Transverse colon (tissue), 4 donors: ENCODE data around the gene PARP16. TPM values are rescaled to one million over a fixed set of nuclear protein-coding genes. Genes with fewer than 3 reads are reported as not detected.

ENCODE experiments used
- DNase-seq: peaks from one replicate; pipeline ENCODE4 v3.0.0-alpha.2; 2019
- H3K27ac ChIP-seq, 4 donors: fragments of 200-600 bp; sonication (generic); 2 replicates each; pipeline ENCODE4 v1.5.1; 2016 to 2018; ENCODE audit warnings: inconsistent platforms in 4 of 4
- H3K27me3 ChIP-seq: fragments of 200-600 bp; sonication (generic); 2 replicates; pipeline ENCODE4 v1.5.1; 2017; ENCODE audit warnings: inconsistent platforms
- H3K36me3 ChIP-seq, 4 donors: fragments of 200-600 bp; sonication (generic); 2 replicates each; pipeline ENCODE4 v1.5.1; 2017 to 2019; ENCODE audit warnings: inconsistent platforms in 4 of 4
- H3K4me1 ChIP-seq, 4 donors: fragments of 200-600 bp; sonication (generic); 2 replicates each; pipeline ENCODE4 v1.5.1; 2017 to 2020; ENCODE audit warnings: inconsistent platforms in 4 of 4
- H3K4me3 ChIP-seq, 4 donors: fragments of 200-600 bp; sonication (generic); 1 replicate in 1 of 4; 2 replicates in 3 of 4; pipeline versions ENCODE4 v1.5.1 to v1.6.1; 2017 to 2019; ENCODE audit warnings: inconsistent platforms in 4 of 4
- H3K9me3 ChIP-seq, 2 donors: fragments of 200-600 bp; sonication (generic); 2 replicates each; pipeline ENCODE4 v1.5.1; 2017 to 2019; ENCODE audit warnings: inconsistent platforms in 2 of 2
- EP300 ChIP-seq: sonication (generic); formaldehyde crosslinking; IDR thresholded peaks from one replicate; pipeline ENCODE4 v1.6.1; 2017; ENCODE audit warnings: antibody characterized with exemption, low read depth
- POLR2A ChIP-seq: fragments of 450-650 bp; IDR thresholded peaks from one replicate; pipeline ENCODE4 v1.6.1; 2016; ENCODE audit warnings: antibody characterized with exemption, mild to moderate bottlenecking, moderate library complexity
- POLR2AphosphoS5 ChIP-seq, 3 donors: sonication (generic); formaldehyde crosslinking; IDR thresholded peaks; one replicate each; pipeline ENCODE4 v1.6.1; 2016; ENCODE audit warnings: antibody characterized with exemption in 3 of 3
- WGBS, 2 donors: methylation state at CpG; one replicate each; pipeline ENCODE4 v1.1.5; 2018; ENCODE audit warnings: low coverage in 1 of 2; 5-methylcytosine and 5-hydroxymethylcytosine counted together
- in situ Hi-C, 4 donors: fragments of 200-750 bp; cut with MboI; loops; one replicate each; pipeline versions ENCODE4 v1.15.0 to v1.15.1; 2017; ENCODE audit warnings: low sequenced_read_pairs in 3 of 4, low pct_ligation_motif_present in 1 of 4, low pct_unique_long_range_greater_than_20kb in 1 of 4
- intact Hi-C: fragments of 100-400 bp; cut with DNase I; formaldehyde crosslinking; loops from one replicate; pipeline ENCODE4 v1.15.1; 2023; ENCODE audit warnings: low total_unique reads
- total RNA-seq, 4 donors: library from RNA; depleted of rRNA; stranded (reverse); fragments of >200 nt; gene quantifications; one replicate each; pipeline ENCODE4 v1.1.0, GENCODE V29; 2016
- TF ChIP-seq, protein P1 (sequence below), 5 experiments: fragments of 200-600 bp in 3 of 5; fragments of 450-650 bp in 2 of 5; sonication (generic) in 3 of 5; IDR thresholded peaks; 1 replicate in 2 of 5; 2 replicates in 3 of 5; pipeline ENCODE4 v1.5.1; 2016 to 2017; ENCODE audit warnings: antibody characterized with exemption in 5 of 5, inconsistent platforms in 3 of 5, mild to moderate bottlenecking in 2 of 5, moderate library complexity in 1 of 5

Gene PARP16
- total RNA-seq, 4 donors from 2014 or later: 4.6 to 11.5 (median 7.5) TPM

DNA sequence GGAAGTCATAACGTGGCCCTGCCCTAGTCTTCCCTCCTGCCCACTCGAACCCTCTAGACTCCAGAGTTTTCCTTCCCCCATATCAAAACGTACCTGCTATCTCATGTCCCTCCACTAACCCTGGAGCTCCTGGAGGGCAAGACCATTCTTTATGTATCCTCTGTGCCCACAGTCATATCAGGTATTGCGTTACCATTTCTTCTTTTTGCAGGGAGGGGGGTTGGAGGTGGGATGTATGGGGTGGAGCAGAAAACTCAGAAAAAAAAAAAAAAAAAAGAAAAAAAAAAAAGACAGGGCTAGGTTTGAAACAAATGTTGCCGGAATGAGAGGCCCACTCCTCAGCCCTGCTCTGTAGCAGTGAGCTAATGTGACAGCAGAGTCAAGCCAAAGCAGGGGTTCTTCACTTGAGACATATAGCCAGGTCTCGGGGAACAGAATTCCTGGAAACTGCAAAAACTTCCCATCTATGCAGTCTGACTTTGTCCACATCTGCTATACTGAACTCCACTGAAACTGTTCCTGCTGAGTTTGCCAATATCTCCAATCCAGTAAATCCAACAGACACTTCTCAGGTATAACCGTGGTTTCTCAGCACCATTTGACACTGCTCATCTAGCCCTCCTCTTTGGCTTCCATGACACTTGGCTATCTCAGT, 31.1 kb downstream of the PARP16 start:
- TF ChIP-seq POLR2A (no peak), EP300 (no peak), POLR2AphosphoS5 (IDR thresholded peaks at IDR 0.05) (no peak)
- TF ChIP-seq, protein P1, sequence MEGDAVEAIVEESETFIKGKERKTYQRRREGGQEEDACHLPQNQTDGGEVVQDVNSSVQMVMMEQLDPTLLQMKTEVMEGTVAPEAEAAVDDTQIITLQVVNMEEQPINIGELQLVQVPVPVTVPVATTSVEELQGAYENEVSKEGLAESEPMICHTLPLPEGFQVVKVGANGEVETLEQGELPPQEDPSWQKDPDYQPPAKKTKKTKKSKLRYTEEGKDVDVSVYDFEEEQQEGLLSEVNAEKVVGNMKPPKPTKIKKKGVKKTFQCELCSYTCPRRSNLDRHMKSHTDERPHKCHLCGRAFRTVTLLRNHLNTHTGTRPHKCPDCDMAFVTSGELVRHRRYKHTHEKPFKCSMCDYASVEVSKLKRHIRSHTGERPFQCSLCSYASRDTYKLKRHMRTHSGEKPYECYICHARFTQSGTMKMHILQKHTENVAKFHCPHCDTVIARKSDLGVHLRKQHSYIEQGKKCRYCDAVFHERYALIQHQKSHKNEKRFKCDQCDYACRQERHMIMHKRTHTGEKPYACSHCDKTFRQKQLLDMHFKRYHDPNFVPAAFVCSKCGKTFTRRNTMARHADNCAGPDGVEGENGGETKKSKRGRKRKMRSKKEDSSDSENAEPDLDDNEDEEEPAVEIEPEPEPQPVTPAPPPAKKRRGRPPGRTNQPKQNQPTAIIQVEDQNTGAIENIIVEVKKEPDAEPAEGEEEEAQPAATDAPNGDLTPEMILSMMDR (IDR thresholded peaks at IDR 0.05): no peak
- intact Hi-C loops: no loop called here
- no peaks in the 10 kb centered on the region for H3K36me3 ChIP-seq
- peaks cover 13 to 40% (median 24%) of the 10 kb centered on the region in 4 donors for H3K4me1 ChIP-seq
- H3K4me3 ChIP-seq: no peak overlapping the region
- H3K27me3 ChIP-seq: no peaks in the 10 kb centered on the region
- in situ Hi-C loops: no loop called here
- 94% methylated on average over 7 of the region's 7 CpGs for WGBS, 2 donors
- H3K27ac ChIP-seq: peak overlapping the region in 2 of 4 donors; percentile 33 to 48
- no peaks in the 10 kb centered on the region for H3K9me3 ChIP-seq
- DNase-seq: no peak

DNA sequence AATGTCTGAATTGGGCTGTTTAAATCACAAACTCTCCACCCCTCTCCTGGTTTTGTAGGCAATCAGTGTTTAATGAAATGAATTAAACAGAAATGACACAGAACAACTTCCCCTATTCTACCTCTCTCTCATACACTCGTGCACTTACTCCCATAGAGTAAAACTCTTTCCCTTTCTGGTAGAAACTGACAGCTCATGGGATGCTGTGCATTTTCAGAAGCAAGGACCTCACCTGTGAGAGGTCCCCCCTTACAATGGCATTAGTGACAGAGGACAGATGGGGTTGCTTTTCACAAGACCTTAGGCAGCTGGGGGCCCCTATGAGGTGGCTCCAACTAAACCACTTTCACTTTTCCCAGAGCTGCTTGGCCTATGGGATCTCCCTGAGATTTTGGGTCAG, 31.9 kb downstream of the PARP16 start:
- peaks cover 13 to 35% (median 20%) of the 10 kb centered on the region in 4 donors for H3K4me1 ChIP-seq
- H3K9me3 ChIP-seq: no peaks in the 10 kb centered on the region
- H3K36me3 ChIP-seq: no peaks in the 10 kb centered on the region
- TF ChIP-seq EP300 (no peak), POLR2A (no peak), POLR2AphosphoS5 (IDR thresholded peaks at IDR 0.05) (no peak)
- TF ChIP-seq, protein P1 (IDR thresholded peaks at IDR 0.05): no peak
- no peak for DNase-seq
- H3K27ac ChIP-seq: peak overlapping the region in 3 of 4 donors; percentile 33 to 48 (median 39)
- H3K27me3 ChIP-seq: no peaks in the 10 kb centered on the region
- in situ Hi-C loops: no loop called here
- intact Hi-C loops: no loop called here
- WGBS, 2 donors: 52 to 71% methylated on average over 1 of the region's 1 CpG
- H3K4me3 ChIP-seq: no peak overlapping the region

DNA sequence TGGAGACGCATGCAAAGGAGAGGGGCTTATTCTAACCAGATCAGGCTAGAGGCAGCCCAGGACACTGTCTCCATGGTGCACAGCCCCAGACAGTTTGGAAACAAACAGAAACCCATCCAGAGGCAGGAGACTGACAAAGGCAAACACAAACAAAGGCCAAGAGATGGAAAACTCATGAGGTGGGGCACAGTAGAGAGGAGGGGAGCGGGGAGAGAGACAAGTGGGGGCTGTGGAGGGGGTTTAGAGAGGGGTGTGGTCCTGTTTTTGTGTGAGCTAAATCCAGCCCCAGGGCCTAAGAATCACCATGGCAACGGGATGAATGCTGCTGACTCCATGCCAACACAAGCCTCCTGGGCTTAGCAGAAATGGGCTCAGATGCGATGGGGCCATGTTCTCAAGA, 32.3 kb downstream of the PARP16 start:
- peaks cover 13 to 37% (median 19%) of the 10 kb centered on the region in 4 donors for H3K4me1 ChIP-seq
- no peak for DNase-seq
- no peaks in the 10 kb centered on the region for H3K27me3 ChIP-seq
- H3K27ac ChIP-seq: peak overlapping the region in 3 of 4 donors; percentile 39 to 48 (median 44)
- in situ Hi-C loops (no loop called here), intact Hi-C loops (no loop called here)
- TF ChIP-seq, protein P1 (IDR thresholded peaks at IDR 0.05): no peak
- WGBS, 2 donors: 41 to 59% methylated on average over 4 of the region's 4 CpGs
- H3K36me3 ChIP-seq: no peaks in the 10 kb centered on the region
- no peak overlapping the region for H3K4me3 ChIP-seq
- H3K9me3 ChIP-seq: no peaks in the 10 kb centered on the region

DNA sequence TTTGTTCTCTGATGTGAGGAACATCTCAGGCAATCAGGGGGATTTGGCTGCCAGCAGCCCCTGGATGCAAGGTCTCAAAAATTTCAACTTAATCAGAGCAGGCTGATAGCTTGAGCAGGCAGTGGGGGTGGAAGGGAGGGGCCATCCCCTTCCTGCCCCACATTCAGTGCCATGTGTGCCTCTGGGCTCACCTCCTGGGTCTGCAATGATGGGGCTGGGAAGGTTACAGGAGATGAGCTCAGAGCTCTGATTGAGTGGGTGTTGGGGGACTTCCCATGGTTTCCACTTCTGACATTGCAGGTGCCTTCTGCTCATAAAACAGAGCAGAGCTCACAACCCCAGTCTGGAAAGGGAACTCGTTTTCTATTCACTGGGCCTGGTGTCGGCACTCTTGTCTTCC, 37.0 kb downstream of the PARP16 start:
- H3K27me3 ChIP-seq: no peaks in the 10 kb centered on the region
- in situ Hi-C loops (no loop called here), intact Hi-C loops (no loop called here)
- TF ChIP-seq, protein P1 (IDR thresholded peaks at IDR 0.05): no peak
- no peak for TF ChIP-seq POLR2AphosphoS5 (IDR thresholded peaks at IDR 0.05)
- TF ChIP-seq EP300: no peak
- TF ChIP-seq POLR2A: no peak
- H3K4me1 ChIP-seq: peaks cover 0 to 12% (median 6%) of the 10 kb centered on the region in 4 donors
- DNase-seq: no peak
- peak overlapping the region in 3 of 4 donors; percentile 30 to 72 (median 48) for H3K27ac ChIP-seq
- no peak overlapping the region for H3K4me3 ChIP-seq
- no peaks in the 10 kb centered on the region for H3K9me3 ChIP-seq
- 55% methylated on average over 2 of the region's 2 CpGs; no CpG with 5 or more reads in 1 of the 2 donors for WGBS, 2 donors
- no peaks in the 10 kb centered on the region for H3K36me3 ChIP-seq
